K562 (cell line): Measurements from ENCODE around the gene SLC44A5. TPM values are rescaled to one million over a fixed set of nuclear protein-coding genes. Genes with fewer than 3 reads are reported as not detected.

Source experiments
- ATAC-seq: fragments of 200-7000 bp; cut with Tn5 transposase; 3 replicates; pipeline ENCODE4 v1.9.1; 2020; ENCODE audit warnings: moderate library complexity
- BruUV-seq: library from RNA; stranded (reverse); fragments of 400-500 nt; replicated peaks from 2 replicates; lab custom pipeline; 2021; lab: Mats Ljungman, UMichigan
- CTCF ChIA-PET: fragments of 300-600 bp; formaldehyde crosslinking; extraction: SDS; loops from one replicate; lab custom pipeline; 2021; ENCODE audit warnings: low intra/inter-chr PET ratio; lab: Yijun Ruan, JAX
- POLR2A ChIA-PET: fragments of 300-600, 350-650 bp; sonication (Branson Sonifier 250); formaldehyde crosslinking; extraction: SDS; loops from one replicate; lab custom pipeline; 2021; ENCODE audit warnings: antibody characterized with exemption, inconsistent platforms; lab: Yijun Ruan, JAX
- DNase-seq, 4 experiments: peaks; one replicate each; pipeline versions ENCODE4 v3.0.0 to v3.0.0-alpha.2; 2011 to 2018; ENCODE audit warnings: low spot score in 3 of 4, mixed read lengths in 3 of 4; ENCODE audit errors: extremely low read depth in 1 of 4
- FAIRE-seq: peaks from 2 replicates; lab custom pipeline; 2011; peaks lifted over from hg19 to GRCh38; lab: Jason Lieb, UNC
- H2AFZ ChIP-seq: 2 replicates; pipeline ENCODE4 v1.6.0; 2011; ENCODE audit warnings: low read depth, low read length, control low read depth, inconsistent platforms
- H3K27ac ChIP-seq: fragments of 200-600 bp; 3 replicates; pipeline ENCODE4 v1.8.0; 2011; ENCODE audit warnings: low read depth, mild to moderate bottlenecking, control low read depth, inconsistent platforms, low read length, moderate library complexity, mixed read lengths; ENCODE audit errors: extremely low read depth
- H3K27me3 ChIP-seq, 2 experiments: fragments of 300-600 bp in 1 of 2; 2 replicates in 1 of 2; 3 replicates in 1 of 2; pipeline versions ENCODE4 v1.6.0 to v1.8.0; 2011; ENCODE audit warnings: inconsistent platforms in 2 of 2, low read length in 2 of 2, mild to moderate bottlenecking in 1 of 2, mixed read lengths in 1 of 2, moderate library complexity in 1 of 2; ENCODE audit not compliant: control insufficient read depth in 2 of 2, insufficient read depth in 2 of 2
- H3K36me3 ChIP-seq: fragments of 300-600 bp; 3 replicates; pipeline ENCODE4 v1.8.0; 2011; ENCODE audit warnings: mild to moderate bottlenecking, low read length, inconsistent platforms; ENCODE audit not compliant: control insufficient read depth, insufficient read depth
- H3K4me1 ChIP-seq, 2 experiments: fragments of 200-600 bp in 1 of 2; replicated peaks in 1 of 2; 2 replicates in 1 of 2; 3 replicates in 1 of 2; pipeline versions ENCODE4 v1.5.1 to v1.8.0; 2011; ENCODE audit warnings: inconsistent platforms in 2 of 2, low read length in 2 of 2, mild to moderate bottlenecking in 1 of 2, mixed read lengths in 1 of 2, moderate library complexity in 1 of 2; ENCODE audit not compliant: control insufficient read depth in 2 of 2, insufficient read depth in 2 of 2
- H3K4me2 ChIP-seq: 2 replicates; pipeline ENCODE4 v1.6.1; 2011; ENCODE audit warnings: low read length, control low read depth, inconsistent platforms, mixed read lengths; ENCODE audit not compliant: insufficient read depth
- H3K4me3 ChIP-seq: fragments of 200-600 bp; sonication (generic), shearing (Covaris generic); 2 replicates; pipeline ENCODE4 v1.5.1; 2016; ENCODE audit warnings: control low read depth, inconsistent platforms
- H3K79me2 ChIP-seq: fragments of 200-600 bp; 3 replicates; pipeline ENCODE4 v1.8.0; 2011; ENCODE audit warnings: low read length, inconsistent platforms; ENCODE audit not compliant: control insufficient read depth, insufficient read depth
- H3K9ac ChIP-seq, 2 experiments: 2 replicates each; pipeline versions ENCODE4 v1.6.0 to v1.6.1; 2011; ENCODE audit warnings: low read depth in 2 of 2, low read length in 2 of 2, control low read depth in 1 of 2, inconsistent platforms in 1 of 2, mild to moderate bottlenecking in 1 of 2, mixed read lengths in 1 of 2; ENCODE audit not compliant: insufficient read depth in 1 of 2
- H3K9me1 ChIP-seq: one replicate; pipeline ENCODE4 v1.6.0; 2011; ENCODE audit warnings: inconsistent platforms, mild to moderate bottlenecking, low read length, moderate library complexity; ENCODE audit not compliant: control insufficient read depth, insufficient read depth
- H3K9me3 ChIP-seq: replicated peaks from 2 replicates; pipeline ENCODE4 v1.5.1; 2011; ENCODE audit warnings: low read depth, low read length, inconsistent platforms; ENCODE audit not compliant: control insufficient read depth, insufficient read depth
- H4K20me1 ChIP-seq: replicated peaks from 2 replicates; pipeline ENCODE4 v1.6.1; 2011; ENCODE audit warnings: low read length, inconsistent platforms, mixed read lengths; ENCODE audit not compliant: control insufficient read depth, insufficient read depth
- ELF2 ChIP-seq: fragments of 250-450 bp; sonication (Bioruptor Pico); IDR thresholded peaks from 2 replicates; pipeline ENCODE4 v1.5.0; 2021; ENCODE audit warnings: mild to moderate bottlenecking
- ESRRA ChIP-seq: fragments of 450-650 bp; IDR thresholded peaks from 2 replicates; pipeline ENCODE4 v1.6.1; 2014; ENCODE audit warnings: low read depth, mild to moderate bottlenecking, moderate library complexity, borderline replicate concordance
- HNRNPK ChIP-seq: fragments of 200-400 bp; formaldehyde crosslinking; IDR thresholded peaks from one replicate; pipeline ENCODE4 v1.6.1; 2018; ENCODE audit warnings: mild to moderate bottlenecking, low read depth, low read length; ENCODE audit not compliant: poor library complexity, severe bottlenecking
- KLF10 ChIP-seq: fragments of 250-450 bp; sonication (Bioruptor Pico); IDR thresholded peaks from 2 replicates; pipeline ENCODE4 v1.6.1; 2021; ENCODE audit warnings: matching md5 sums
- LARP7 ChIP-seq: fragments of 450-650 bp; IDR thresholded peaks from 2 replicates; pipeline ENCODE4 v1.6.1; 2016
- MAFG ChIP-seq: fragments of 450-650 bp; conservative IDR thresholded peaks from 2 replicates; pipeline ENCODE4 v1.6.1; 2016; ENCODE audit warnings: missing genetic modification characterization, missing compliant biosample characterization
- NFE2 ChIP-seq: IDR thresholded peaks from 2 replicates; pipeline ENCODE4 v1.6.1; 2014; ENCODE audit warnings: antibody characterized with exemption, low read depth
- POLR3A ChIP-seq: IDR thresholded peaks from 2 replicates; pipeline ENCODE4 v1.6.1; 2011; ENCODE audit warnings: borderline replicate concordance, mild to moderate bottlenecking, moderate library complexity; ENCODE audit not compliant: insufficient read length, insufficient read depth; ENCODE audit errors: extremely low read depth
- RBM14 ChIP-seq: fragments of 200-400 bp; formaldehyde crosslinking; IDR thresholded peaks from 2 replicates; pipeline ENCODE4 v1.6.1; 2018; ENCODE audit warnings: low read depth, mild to moderate bottlenecking, low read length, moderate library complexity, borderline replicate concordance; ENCODE audit not compliant: insufficient read depth
- ZMIZ1 ChIP-seq, 2 experiments: fragments of 150-350 bp in 1 of 2; IDR thresholded peaks; 2 replicates each; pipeline ENCODE4 v1.6.1; 2012 to 2016; ENCODE audit warnings: low read depth in 2 of 2, low read length in 2 of 2, mild to moderate bottlenecking in 1 of 2, moderate library complexity in 1 of 2
- ZNF24 ChIP-seq: fragments of 450-650 bp; IDR thresholded peaks from 2 replicates; pipeline ENCODE4 v1.6.1; 2016
- ZNF274 ChIP-seq: IDR thresholded peaks from 2 replicates; pipeline ENCODE4 v1.6.1; 2011; ENCODE audit warnings: low read depth, mild to moderate bottlenecking, low read length, moderate library complexity, borderline replicate concordance
- ZNF668 ChIP-seq: fragments of 250-450 bp; sonication (Bioruptor Pico); IDR thresholded peaks from 2 replicates; pipeline ENCODE4 v1.8.0; 2022; ENCODE audit warnings: mild to moderate bottlenecking, inconsistent platforms
- ZNF766 ChIP-seq: fragments of 200-800 bp; sonication (Bioruptor generic); conservative IDR thresholded peaks from 2 replicates; pipeline ENCODE4 v1.6.1; 2016; ENCODE audit warnings: missing genetic modification characterization, missing compliant biosample characterization
- WGBS: fragments of 100-300 bp; shearing (Covaris generic); methylation state at CpG from one replicate; pipeline ENCODE4 v1.1.6; 2016; ENCODE audit warnings: low coverage, mixed read lengths; ENCODE audit not compliant: insufficient coverage; ENCODE audit errors: missing lambda C conversion rate; 5-methylcytosine and 5-hydroxymethylcytosine counted together
- in situ Hi-C: fragments of 300-500 bp; cut with MboI; formaldehyde crosslinking; loops from 4 replicates; pipeline ENCODE4 v1.15.0; 2018; ENCODE audit warnings: inconsistent platforms, mixed read lengths
- intact Hi-C: fragments of 100-400 bp; cut with micrococcal nuclease; formaldehyde crosslinking; loops from 2 replicates; pipeline ENCODE4 v1.14.2; 2022
- polyA plus RNA-seq, 8 experiments: library from polyadenylated mRNA; depleted of rRNA in 4 of 8; stranded (reverse) in 5 of 8; unstranded in 3 of 8; fragments of >200 nt; fragmentation: Nextera tagmentation in 2 of 8; fragmentation: Illumina TruSeq in 1 of 8; extraction: Ambion mirVana in 2 of 8; extraction: Trizol in 1 of 8; gene quantifications; 2 replicates each; pipeline versions ENCODE4 v1.2.1 to v1.2.3, GENCODE V29; 2011 to 2014; ENCODE audit warnings: inconsistent platforms in 1 of 8, missing spikeins in 1 of 8
- total RNA-seq, 7 experiments: library from RNA; depleted of rRNA in 6 of 7; stranded (reverse); fragments of >200 nt in 6 of 7; fragmentation: Illumina TruSeq in 2 of 7; extraction: Trizol in 2 of 7; gene quantifications; 2 replicates each; pipeline versions ENCODE4 v1.2.1 to v1.2.3, GENCODE V29; 2011 to 2021; ENCODE audit warnings: low replicate concordance in 1 of 7

SLC44A5 gene
- total and polyA plus RNA-seq, 9 of the 15 experiments (the other 6 are each of a cell fraction or from before 2014, with no cell fraction given), result 1.2 to 10.1 (median 3.2) TPM

GRCh38 chr1:75519651-75520427 is 91.1 kb downstream of the SLC44A5 start (continued):
- no peak for TF ChIP-seq MAFG
- TF ChIP-seq POLR3A, result no peak
- no peak for TF ChIP-seq ZNF24

GRCh38 chr1:75518686-75519085 is 92.2 kb downstream of the SLC44A5 start:
- BruUV-seq, result no TSS peak
- POLR2A ChIA-PET, result no interaction called here
- DNase-seq, result no peak
- no peak overlapping the region for H3K4me3 ChIP-seq
- TF ChIP-seq ZNF668 (CRISPR knock-in tag) (no peak), ESRRA (no peak), RBM14 (no peak), ZNF766 (CRISPR knock-in tag) (no peak), ZNF274 (no peak), NFE2 (no peak), ZMIZ1 (IDR thresholded peaks at IDR 0.05; ENCODE audit: low read depth in 2 of 2, low read length in 2 of 2) (no peak), HNRNPK (no peak), LARP7 (no peak), KLF10 (CRISPR knock-in tag) (no peak), ELF2 (CRISPR knock-in tag) (no peak)
- no peak for ATAC-seq
- H3K9me1 ChIP-seq, result no peaks in the 10 kb centered on the region
- H4K20me1 ChIP-seq, result no peaks in the 10 kb centered on the region
- no peak overlapping the region for H3K4me2 ChIP-seq
- CTCF ChIA-PET, result no interaction called here
- no peak overlapping the region for H3K9ac ChIP-seq
- no peaks in the 10 kb centered on the region for H3K36me3 ChIP-seq
- intact Hi-C loops, result no loop called here
- no peak for FAIRE-seq
- H3K9me3 ChIP-seq, result no peaks in the 10 kb centered on the region
- WGBS, result 37% methylated on average over 2 of the region's 2 CpGs
- peaks cover 0 to 20% of the 10 kb centered on the region in 2 experiments; a peak in 3 of 5 replicates for H3K4me1 ChIP-seq
- H3K27me3 ChIP-seq, result no peaks in the 10 kb centered on the region
- in situ Hi-C loops, result no loop called here
- H3K27ac ChIP-seq, result no peak overlapping the region
- no peaks in the 10 kb centered on the region for H3K79me2 ChIP-seq
- H2AFZ ChIP-seq, result no peak overlapping the region
